Stomach (tissue), 9 donors: ENCODE measurements around the gene MYCL. TPM values are rescaled to one million over a fixed set of nuclear protein-coding genes. Genes with fewer than 3 reads are reported as not detected.

Source experiments
- DNase-seq, 2 donors: peaks; one replicate each; pipeline versions ENCODE4 v3.0.0 to v3.0.0-alpha.2; 2013 to 2019
- H3K27ac ChIP-seq, 5 donors: fragments of 200-600 bp in 4 of 5; sonication (generic) in 4 of 5; one replicate each; pipeline ENCODE4 v1.5.1; 2013 to 2019; ENCODE audit warnings: mild to moderate bottlenecking in 1 of 5, moderate library complexity in 1 of 5
- H3K27me3 ChIP-seq, 3 donors: fragments of 200-600 bp; sonication (generic); one replicate each; pipeline ENCODE4 v1.5.1; 2017 to 2019; ENCODE audit warnings: mixed run types in 1 of 3
- H3K36me3 ChIP-seq, 4 donors: fragments of 200-600 bp; sonication (generic); 1 replicate in 3 of 4; 2 replicates in 1 of 4; pipeline ENCODE4 v1.5.1; 2016 to 2019
- H3K4me1 ChIP-seq, 4 donors: fragments of 200-600 bp; sonication (generic); one replicate each; pipeline ENCODE4 v1.5.1; 2016 to 2019
- H3K4me3 ChIP-seq, 4 donors: fragments of 200-600 bp; sonication (generic) in 3 of 4; one replicate each; pipeline ENCODE4 v1.5.1; 2016 to 2019; ENCODE audit warnings: mild to moderate bottlenecking in 1 of 4
- H3K9me3 ChIP-seq, 4 donors: fragments of 200-600 bp; sonication (generic); one replicate each; pipeline ENCODE4 v1.5.1; 2016 to 2019
- EP300 ChIP-seq: sonication (generic); formaldehyde crosslinking; IDR thresholded peaks from one replicate; pipeline ENCODE4 v1.6.1; 2017; ENCODE audit warnings: antibody characterized with exemption
- POLR2A ChIP-seq, 4 donors: fragments of 450-650 bp; IDR thresholded peaks; one replicate each; pipeline ENCODE4 v1.6.1; 2016; ENCODE audit warnings: antibody characterized with exemption in 4 of 4, control low read depth in 2 of 4, mild to moderate bottlenecking in 1 of 4, moderate library complexity in 1 of 4
- POLR2AphosphoS5 ChIP-seq, 3 donors: sonication (generic); formaldehyde crosslinking; IDR thresholded peaks; one replicate each; pipeline ENCODE4 v1.6.1; 2016; ENCODE audit warnings: antibody characterized with exemption in 3 of 3
- WGBS, 5 donors: extraction: QIAGEN DNeasy Blood & Tissue Kit in 3 of 5; methylation state at CpG; one replicate each; pipeline versions ENCODE4 v1.1.5 to v1.1.7; 2013 to 2018; 5-methylcytosine and 5-hydroxymethylcytosine counted together
- intact Hi-C: fragments of 100-400 bp; cut with DNase I; formaldehyde crosslinking; loops from one replicate; pipeline ENCODE4 v1.15.1; 2023; ENCODE audit warnings: low total_unique reads
- polyA plus RNA-seq, 3 donors: library from polyadenylated mRNA; stranded (reverse); fragments of 200-250 nt; gene quantifications; one replicate each; pipeline ENCODE4 v1.2.3, GENCODE V29; 2013
- small RNA-seq, 4 donors: library from RNA; depleted of rRNA; stranded (forward); fragments of <200 nt; gene quantifications; one replicate each; pipeline ENCODE3, GENCODE V24; 2016
- total RNA-seq, 5 donors: library from RNA; depleted of rRNA; stranded (reverse); fragments of >200 nt; gene quantifications; one replicate each; pipeline versions ENCODE4 v1.1.0 to v1.2.3, GENCODE V29; 2014 to 2016
- TF ChIP-seq, protein P1 (sequence below), 7 experiments: fragments of 450-650 bp in 4 of 7; fragments of 200-600 bp in 3 of 7; sonication (generic) in 3 of 7; IDR thresholded peaks; one replicate each; pipeline ENCODE4 v1.5.1; 2016 to 2019; ENCODE audit warnings: antibody characterized with exemption in 7 of 7, control low read depth in 2 of 7, mild to moderate bottlenecking in 1 of 7
- donor health status: healthy with polysubstance abuse.
- donor health status: Bipolar disorder and iron deficiency.
- donor health status: healthy.

Gene MYCL
- total and polyA plus RNA-seq, 8 donors, result 0.61 to 39.4 (median 4.5) TPM; not detected in 1

DNA sequence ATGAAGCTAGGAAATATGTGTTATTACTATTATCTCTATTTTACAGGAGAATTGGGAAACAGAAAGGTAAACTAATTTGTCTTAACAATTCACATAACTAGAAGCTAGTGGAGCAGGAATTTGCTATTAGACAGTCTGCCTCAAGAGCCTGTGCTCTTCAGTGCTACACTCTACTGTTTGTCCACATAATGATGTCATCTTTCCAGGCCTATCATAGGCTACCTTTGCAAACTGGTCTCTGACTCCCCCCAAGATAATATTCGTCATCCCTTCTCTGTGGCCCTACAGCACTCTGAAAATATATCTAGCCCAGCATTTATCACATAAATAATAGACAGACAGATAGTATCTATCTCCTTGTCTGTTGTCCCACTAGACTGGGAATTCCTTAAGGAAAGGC is 52.5 kb downstream of the MYCL start:
- 74 to 100% (median 88%) methylated on average over 1 of the region's 1 CpG for whole genome bisulfite sequencing, 5 donors
- Histone ChIP-seq H3K9me3 (no peaks in the 10 kb centered on the region), H3K4me3 (no peak overlapping the region), H3K4me1 (peaks cover 28 to 55% (median 40%) of the 10 kb centered on the region in 4 donors), H3K27me3 (no peaks in the 10 kb centered on the region), H3K27ac (no peak overlapping the region), H3K36me3 (peaks cover under 1 to 51% (median 37%) of the 10 kb centered on the region in 4 donors)
- intact Hi-C loops, result no loop called here
- DNase-seq, result no peak
- TF ChIP-seq, protein P1, sequence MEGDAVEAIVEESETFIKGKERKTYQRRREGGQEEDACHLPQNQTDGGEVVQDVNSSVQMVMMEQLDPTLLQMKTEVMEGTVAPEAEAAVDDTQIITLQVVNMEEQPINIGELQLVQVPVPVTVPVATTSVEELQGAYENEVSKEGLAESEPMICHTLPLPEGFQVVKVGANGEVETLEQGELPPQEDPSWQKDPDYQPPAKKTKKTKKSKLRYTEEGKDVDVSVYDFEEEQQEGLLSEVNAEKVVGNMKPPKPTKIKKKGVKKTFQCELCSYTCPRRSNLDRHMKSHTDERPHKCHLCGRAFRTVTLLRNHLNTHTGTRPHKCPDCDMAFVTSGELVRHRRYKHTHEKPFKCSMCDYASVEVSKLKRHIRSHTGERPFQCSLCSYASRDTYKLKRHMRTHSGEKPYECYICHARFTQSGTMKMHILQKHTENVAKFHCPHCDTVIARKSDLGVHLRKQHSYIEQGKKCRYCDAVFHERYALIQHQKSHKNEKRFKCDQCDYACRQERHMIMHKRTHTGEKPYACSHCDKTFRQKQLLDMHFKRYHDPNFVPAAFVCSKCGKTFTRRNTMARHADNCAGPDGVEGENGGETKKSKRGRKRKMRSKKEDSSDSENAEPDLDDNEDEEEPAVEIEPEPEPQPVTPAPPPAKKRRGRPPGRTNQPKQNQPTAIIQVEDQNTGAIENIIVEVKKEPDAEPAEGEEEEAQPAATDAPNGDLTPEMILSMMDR (IDR thresholded peaks at IDR 0.05), result no peak
- TF ChIP-seq POLR2A (IDR thresholded peaks at IDR 0.05) (no peak), POLR2AphosphoS5 (IDR thresholded peaks at IDR 0.05) (no peak), EP300 (no peak)

DNA sequence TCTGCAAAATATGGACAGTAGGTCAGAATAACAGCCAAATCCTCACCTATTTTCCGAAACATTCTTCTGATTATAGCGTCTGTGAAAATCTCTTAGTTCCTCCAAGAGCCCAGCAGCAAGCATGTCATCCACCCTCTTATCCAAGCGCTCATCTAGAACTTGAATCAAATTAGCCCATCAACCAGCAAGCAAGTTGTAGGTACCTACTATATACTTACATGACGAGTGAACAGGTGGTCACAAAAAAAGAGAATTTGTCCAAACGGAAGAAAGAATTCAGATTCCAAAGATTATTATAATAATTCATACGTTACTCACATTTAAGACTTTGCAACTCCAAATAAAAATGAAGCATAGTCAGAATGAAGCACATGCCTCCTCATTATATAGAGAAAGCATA is 53.8 kb downstream of the MYCL start:
- H3K27ac ChIP-seq, result no peak overlapping the region
- H3K9me3 ChIP-seq, result no peaks in the 10 kb centered on the region
- peaks cover 10 to 55% (median 40%) of the 10 kb centered on the region in 4 donors for H3K36me3 ChIP-seq
- WGBS, 5 donors, result 92 to 98% (median 96%) methylated on average over 6 of the region's 6 CpGs
- no peak for DNase-seq
- no peak overlapping the region for H3K4me3 ChIP-seq
- no peak for TF ChIP-seq POLR2AphosphoS5 (IDR thresholded peaks at IDR 0.05)
- TF ChIP-seq, protein P1 (IDR thresholded peaks at IDR 0.05), result no peak
- no peak for TF ChIP-seq EP300
- no peak for TF ChIP-seq POLR2A (IDR thresholded peaks at IDR 0.05)
- intact Hi-C loops, result no loop called here
- no peaks in the 10 kb centered on the region for H3K27me3 ChIP-seq
- peaks cover 26 to 62% (median 39%) of the 10 kb centered on the region in 4 donors for H3K4me1 ChIP-seq

GRCh38 chr1:39846796-39847195 is 54.9 kb downstream of the MYCL start:
- Histone ChIP-seq H3K4me3 (no peak overlapping the region), H3K27me3 (no peaks in the 10 kb centered on the region), H3K36me3 (peaks cover 13 to 67% (median 51%) of the 10 kb centered on the region in 4 donors), H3K9me3 (no peaks in the 10 kb centered on the region), H3K27ac (peak overlapping the region in 3 of 5 donors; percentile 64 to 65 (median 65)), H3K4me1 (peaks cover 18 to 52% (median 28%) of the 10 kb centered on the region in 4 donors)
- no peak for DNase-seq
- WGBS, 5 donors, result 85 to 100% (median 87%) methylated on average over 1 of the region's 1 CpG
- TF ChIP-seq POLR2AphosphoS5 (IDR thresholded peaks at IDR 0.05), result no peak
- intact Hi-C loops, result no loop called here

GRCh38 chr1:39845569-39846566 is 55.8 kb downstream of the MYCL start:
- H3K4me1 ChIP-seq, result peaks cover 18 to 44% (median 26%) of the 10 kb centered on the region in 4 donors
- peak overlapping the region; percentile 28 to 65 (median 64) for H3K27ac ChIP-seq
- no peaks in the 10 kb centered on the region for H3K27me3 ChIP-seq
- H3K9me3 ChIP-seq, result no peaks in the 10 kb centered on the region
- peak; percentile 90 to 97 for DNase-seq
- WGBS, 5 donors, result 7 to 11% (median 8%) methylated on average over 7 of the region's 7 CpGs
- no peak overlapping the region for H3K4me3 ChIP-seq
- intact Hi-C loops, result no loop called here
- TF ChIP-seq, protein P1 (IDR thresholded peaks at IDR 0.05), result no peak
- peak in 2 of 3 donors; percentile 43 to 61 for TF ChIP-seq POLR2AphosphoS5 (IDR thresholded peaks at IDR 0.05)
- H3K36me3 ChIP-seq, result peaks cover 23 to 76% (median 60%) of the 10 kb centered on the region in 4 donors

Small RNA genes within 50 kb of the gene (small RNA-seq; reads per million reads assigned to genes)
- 0 reads per million in 4 donors for gene RF00019

Other genes starting within 250 kb of the MYCL start
- under 1 TPM in 1 of 5 donors, not detected in 4; 0.92 TPM for gene NT5C1A, start 229.8 kb downstream of the MYCL start, total RNA-seq
- under 1 TPM in 1 of 3 donors, not detected in 2; 0.76 TPM for gene NT5C1A, start 229.8 kb downstream of the MYCL start, polyA plus RNA-seq
- gene HPCAL4, start 210.5 kb downstream of the MYCL start, total RNA-seq, result 1 to 10 TPM in 1 of 5 donors, under 1 TPM in 1, not detected in 3; 0.14 to 1.5 TPM
- under 1 TPM; 0.06 to 0.15 (median 0.15) TPM for gene HPCAL4, start 210.5 kb downstream of the MYCL start, polyA plus RNA-seq
- 100 to 1,000 TPM in 2 of 5 donors, 10 to 100 TPM in 3; 34.9 to 206 (median 42.9) TPM for gene PPIE, start 163.0 kb downstream of the MYCL start, total RNA-seq
- 10 to 100 TPM; 46.7 to 54.5 (median 50.9) TPM for gene PPIE, start 163.0 kb downstream of the MYCL start, polyA plus RNA-seq
- 1 to 10 TPM in 2 of 5 donors, not detected in 3; 3.1 to 4.8 TPM for gene OXCT2, start 130.6 kb downstream of the MYCL start, total RNA-seq
- gene OXCT2, start 130.6 kb downstream of the MYCL start, polyA plus RNA-seq, result 1 to 10 TPM in 2 of 3 donors, under 1 TPM in 1; 0.53 to 1.5 (median 1.5) TPM
- gene BMP8B, start 113.1 kb downstream of the MYCL start, total RNA-seq, result 1 to 10 TPM in 3 of 5 donors, under 1 TPM in 1, not detected in 1; 0.14 to 5.2 (median 1.6) TPM
- gene BMP8B, start 113.1 kb downstream of the MYCL start, polyA plus RNA-seq, result under 1 TPM; 0.31 to 0.68 (median 0.37) TPM
- gene TRIT1, start 18.4 kb downstream of the MYCL start, total RNA-seq, result 10 to 100 TPM in 3 of 5 donors, 1 to 10 TPM in 2; 4.3 to 42.0 (median 10.5) TPM
- 10 to 100 TPM; 10.3 to 18.5 (median 11.0) TPM for gene TRIT1, start 18.4 kb downstream of the MYCL start, polyA plus RNA-seq
- gene MFSD2A, start 53.2 kb upstream of the MYCL start, total RNA-seq, result 10 to 100 TPM in 1 of 5 donors, 1 to 10 TPM in 3, not detected in 1; 2.0 to 16.1 (median 7.0) TPM
- gene MFSD2A, start 53.2 kb upstream of the MYCL start, polyA plus RNA-seq, result 1 to 10 TPM in 1 of 3 donors, under 1 TPM in 2; 0.75 to 9.1 (median 0.76) TPM
- 100 to 1,000 TPM in 4 of 5 donors, 10 to 100 TPM in 1; 99.1 to 252 (median 145) TPM for gene CAP1, start 138.8 kb upstream of the MYCL start, total RNA-seq
- gene CAP1, start 138.8 kb upstream of the MYCL start, polyA plus RNA-seq, result 100 to 1,000 TPM in 2 of 3 donors, 10 to 100 TPM in 1; 95.5 to 185 (median 162) TPM
- 10 to 100 TPM in 4 of 5 donors, 1 to 10 TPM in 1; 3.5 to 79.9 (median 39.6) TPM for gene PPT1, start 195.3 kb upstream of the MYCL start, total RNA-seq
- 10 to 100 TPM; 19.7 to 34.6 (median 32.1) TPM for gene PPT1, start 195.3 kb upstream of the MYCL start, polyA plus RNA-seq